ENCODE results near the gene TLE3. TPM values are rescaled to one million over a fixed set of nuclear protein-coding genes. Genes with fewer than 3 reads are reported as not detected.

The TLE3 gene
- total RNA-seq, 1 experiment from 2014 or later: 98.2 TPM

DNA sequence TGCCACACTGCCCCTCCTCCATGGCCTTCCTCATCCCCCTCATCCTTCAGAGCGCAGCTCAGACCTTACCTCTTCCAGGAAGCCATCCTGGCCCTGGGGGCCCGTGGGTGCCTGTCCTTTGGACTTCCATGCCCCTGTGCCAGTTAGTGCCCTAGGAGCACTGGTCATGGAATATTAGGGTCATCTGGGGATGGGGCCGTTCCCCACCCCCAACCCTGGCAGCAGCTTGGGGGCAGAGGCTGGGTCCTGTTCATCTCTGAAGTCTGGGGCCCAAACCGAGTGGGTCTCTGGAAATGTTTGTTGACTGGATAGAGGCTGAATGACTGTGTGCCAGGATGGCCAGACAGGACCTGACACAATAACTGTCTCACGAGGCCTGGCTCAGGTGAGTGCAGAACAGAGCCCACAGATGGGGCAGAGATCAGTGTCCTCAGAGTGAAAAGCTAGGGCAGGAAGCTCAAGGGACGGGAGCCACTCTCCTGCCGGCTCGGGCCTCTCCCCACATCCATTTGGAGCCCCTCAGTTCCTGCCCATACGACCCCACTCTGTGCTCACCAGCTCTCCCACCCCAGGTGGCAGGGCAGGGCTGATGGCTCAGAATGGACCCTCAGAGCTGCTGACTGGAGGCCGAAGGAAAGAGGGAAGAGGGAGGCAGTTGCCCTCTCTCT lies 62.5 kb downstream of the TLE3 start:
- H4K5ac ChIP-seq (ENCODE audit: insufficient read length, low read depth, low read length): no peak overlapping the region
- H4K8ac ChIP-seq (replicated peaks; ENCODE audit: insufficient read length, low read depth, low read length): no peak overlapping the region
- no peak overlapping the region for H3K4ac ChIP-seq (ENCODE audit: low read depth, low read length)
- no peaks in the 10 kb centered on the region for H3K27me3 ChIP-seq (ENCODE audit: insufficient read depth, low read length)
- H3K79me2 ChIP-seq (ENCODE audit: insufficient read depth, low read length): no peaks in the 10 kb centered on the region
- no peak overlapping the region for H2BK15ac ChIP-seq (ENCODE audit: low read depth, low read length)
- H3K4me1 Mint-ChIP-seq: peaks cover 12 to 17% of the 10 kb centered on the region in 2 experiments
- no peak overlapping the region for H2AK5ac ChIP-seq (ENCODE audit: insufficient read length, low read length)
- no peak overlapping the region for H3K56ac ChIP-seq (ENCODE audit: insufficient read length, low read depth, low read length)
- no peak overlapping the region for H2BK20ac ChIP-seq (ENCODE audit: low read depth, low read length, poor library complexity, severe bottlenecking)
- no peak overlapping the region for H2BK5ac ChIP-seq (ENCODE audit: insufficient read length, low read length)
- no peak overlapping the region for H3T11ph ChIP-seq (ENCODE audit: low read length)
- no peaks in the 10 kb centered on the region for H3K9me3 Mint-ChIP-seq
- H3K4me3 Mint-ChIP-seq: peak overlapping the region in 1 of 2 experiments; percentile 7; a peak in 1 of 5 replicates
- H3K27me3 Mint-ChIP-seq (ENCODE audit: low read depth): peaks cover 1% of the 10 kb centered on the region
- H2AFZ ChIP-seq (ENCODE audit: low read length): no peak overlapping the region
- no peak overlapping the region for H3K23ac ChIP-seq (ENCODE audit: insufficient read length, low read depth, low read length)
- H2BK120ac ChIP-seq (ENCODE audit: low read depth, low read length, poor library complexity, severe bottlenecking): no peak overlapping the region
- no peaks in the 10 kb centered on the region for H3K79me1 ChIP-seq (ENCODE audit: insufficient read depth, low read depth, low read length, poor library complexity, severe bottlenecking)
- no peak overlapping the region for H2BK12ac ChIP-seq (ENCODE audit: insufficient read length, low read depth, low read length)
- no peaks in the 10 kb centered on the region for H3K4me1 ChIP-seq (ENCODE audit: insufficient read depth, low read length)
- H4K91ac ChIP-seq (ENCODE audit: insufficient read length, low read depth, low read length): no peak overlapping the region
- no peak overlapping the region for H3K18ac ChIP-seq (ENCODE audit: insufficient read length, low read depth, low read length)
- H3K4me2 ChIP-seq (ENCODE audit: insufficient read depth, insufficient read length, low read length): no peak overlapping the region
- no peak overlapping the region; the same call in 1 of the 2 replicates for H3K14ac ChIP-seq (ENCODE audit: insufficient read depth, low read length)
- H3K27ac Mint-ChIP-seq: peak overlapping the region in 1 of 3 experiments; percentile 80; a peak in 2 of 7 replicates
- no peak overlapping the region for H3K27ac ChIP-seq (ENCODE audit: insufficient read length, low read depth, low read length)
- no peak for TF ChIP-seq CTCF (conservative IDR thresholded peaks at IDR 0.05)
- H3K9me3 ChIP-seq (ENCODE audit: control insufficient read depth, low read depth, low read length): no peaks in the 10 kb centered on the region
- H3K23me2 ChIP-seq (ENCODE audit: insufficient read length, low read depth, low read length, poor library complexity, severe bottlenecking): no peaks in the 10 kb centered on the region
- H4K20me1 ChIP-seq (ENCODE audit: control insufficient read depth, insufficient read depth, insufficient read length): no peaks in the 10 kb centered on the region
- no peak for DNase-seq
- no CpG with 5 or more reads among the region's 10 CpGs for WGBS (ENCODE audit: extremely low coverage, insufficient read length, low lambda C conversion rate)
- no peaks in the 10 kb centered on the region for H3K36me3 Mint-ChIP-seq (ENCODE audit: insufficient read depth in 1 of 3, low read depth in 3 of 3)
- no peak overlapping the region for H3K9ac ChIP-seq (ENCODE audit: extremely low read depth, insufficient read length, low read length)

All from H9 (cell line).